Peyer's patch (tissue), 4 donors: ENCODE data around the gene ASCC1. TPM values are rescaled to one million over a fixed set of nuclear protein-coding genes. Genes with fewer than 3 reads are reported as not detected.
"Not testable (repeated sequence)": the region's sequence is repeated elsewhere in the genome, so short reads cannot be mapped to it uniquely, and the experiment has no call there.

Experiments used
- DNase-seq, 3 donors: peaks; one replicate each; pipeline ENCODE4 v3.0.0-alpha.2; 2017 to 2019
- H3K27ac ChIP-seq, 4 donors: fragments of 200-600 bp; sonication (generic); one replicate each; pipeline ENCODE4 v1.5.1; 2016 to 2019
- H3K27me3 ChIP-seq, 2 donors: fragments of 200-600 bp; sonication (generic); one replicate each; pipeline ENCODE4 v1.5.1; 2019
- H3K36me3 ChIP-seq, 3 donors: fragments of 200-600 bp; sonication (generic); one replicate each; pipeline ENCODE4 v1.5.1; 2016 to 2019
- H3K4me1 ChIP-seq, 4 donors: fragments of 200-600 bp; sonication (generic); one replicate each; pipeline ENCODE4 v1.5.1; 2016 to 2019
- H3K4me3 ChIP-seq, 4 donors: fragments of 200-600 bp; sonication (generic); 1 replicate in 3 of 4; 2 replicates in 1 of 4; pipeline ENCODE4 v1.5.1; 2016 to 2019; ENCODE audit warnings: mild to moderate bottlenecking in 1 of 4
- H3K9me3 ChIP-seq, 4 donors: fragments of 200-600 bp; sonication (generic); one replicate each; pipeline ENCODE4 v1.5.1; 2016 to 2019; ENCODE audit warnings: mild to moderate bottlenecking in 1 of 4
- POLR2A ChIP-seq, 2 donors: fragments of 450-650 bp; IDR thresholded peaks; one replicate each; pipeline ENCODE4 v1.5.1; 2017; ENCODE audit warnings: antibody characterized with exemption in 2 of 2, mild to moderate bottlenecking in 2 of 2, moderate library complexity in 2 of 2
- total RNA-seq, 4 donors: library from RNA; depleted of rRNA; stranded (reverse); fragments of >200 nt; gene quantifications; one replicate each; pipeline ENCODE4 v1.1.0, GENCODE V29; 2016
- TF ChIP-seq, protein P1 (sequence below), 6 experiments: fragments of 450-650 bp in 4 of 6; fragments of 200-600 bp in 2 of 6; sonication (generic) in 1 of 6; IDR thresholded peaks; one replicate each; pipeline ENCODE4 v1.5.1; 2017 to 2019; ENCODE audit warnings: antibody characterized with exemption in 6 of 6, mild to moderate bottlenecking in 3 of 6, moderate library complexity in 1 of 6

ASCC1 gene
- total RNA-seq, 4 donors from 2014 or later = 9.7 to 48.7 (median 21.5) TPM

DNA sequence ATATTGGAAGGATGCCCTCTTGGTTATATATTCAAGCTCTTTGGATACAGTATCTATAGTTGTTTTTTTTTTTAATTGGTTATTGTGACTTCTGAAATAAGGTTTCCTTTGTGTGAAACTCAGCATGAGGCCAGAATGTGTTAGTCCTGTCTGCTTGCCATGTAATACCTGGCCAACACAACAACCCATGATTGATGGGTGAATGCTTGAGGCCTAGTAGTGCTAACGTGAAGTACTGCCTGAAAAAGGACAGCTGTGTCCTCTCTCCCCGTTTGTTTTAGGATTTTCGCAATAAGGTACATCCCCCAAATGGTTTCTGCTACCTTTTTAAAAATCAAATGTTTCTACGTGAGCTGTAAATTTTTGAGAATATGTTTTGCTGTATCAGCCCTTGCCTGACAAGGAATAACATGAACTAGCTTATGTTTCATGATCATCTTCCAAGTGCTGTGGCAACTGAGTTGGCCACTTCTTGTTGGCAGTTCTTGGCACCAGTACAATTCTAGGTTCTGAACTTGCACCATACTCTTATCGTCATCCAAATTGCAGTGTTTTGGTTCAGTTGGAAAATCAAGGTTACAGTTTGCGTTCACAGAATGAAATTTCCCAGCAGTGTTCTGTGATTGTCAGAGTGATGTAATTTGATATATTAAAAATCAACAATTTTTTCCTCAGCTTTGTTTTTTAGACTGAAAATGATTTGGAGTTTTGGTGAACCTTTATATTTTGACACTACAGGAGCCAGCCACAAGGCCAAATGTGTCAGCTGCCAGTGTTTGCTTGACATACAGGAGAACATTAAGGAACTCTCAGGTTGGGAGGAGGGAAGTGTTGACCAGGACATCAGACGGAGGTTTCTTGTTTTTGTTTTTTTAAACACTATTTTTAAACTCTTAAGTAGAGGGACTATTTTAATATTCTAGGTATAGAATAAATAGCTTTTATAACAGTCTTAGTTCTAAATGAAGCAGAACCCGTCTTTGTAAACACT, 13.5 kb upstream of the ASCC1 start:
- DNase-seq = peak in 1 of 3 donors; percentile 19
- Histone ChIP-seq H3K4me3 (no peak overlapping the region), H3K27ac (no peak overlapping the region), H3K27me3 (no peaks in the 10 kb centered on the region), H3K4me1 (peaks cover 0 to 17% (median 0%) of the 10 kb centered on the region in 4 donors), H3K36me3 (peaks cover 0 to 52% (median 4%) of the 10 kb centered on the region in 3 donors), H3K9me3 (no peaks in the 10 kb centered on the region)
- TF ChIP-seq POLR2A (IDR thresholded peaks at IDR 0.05) = no peak
- TF ChIP-seq, protein P1, sequence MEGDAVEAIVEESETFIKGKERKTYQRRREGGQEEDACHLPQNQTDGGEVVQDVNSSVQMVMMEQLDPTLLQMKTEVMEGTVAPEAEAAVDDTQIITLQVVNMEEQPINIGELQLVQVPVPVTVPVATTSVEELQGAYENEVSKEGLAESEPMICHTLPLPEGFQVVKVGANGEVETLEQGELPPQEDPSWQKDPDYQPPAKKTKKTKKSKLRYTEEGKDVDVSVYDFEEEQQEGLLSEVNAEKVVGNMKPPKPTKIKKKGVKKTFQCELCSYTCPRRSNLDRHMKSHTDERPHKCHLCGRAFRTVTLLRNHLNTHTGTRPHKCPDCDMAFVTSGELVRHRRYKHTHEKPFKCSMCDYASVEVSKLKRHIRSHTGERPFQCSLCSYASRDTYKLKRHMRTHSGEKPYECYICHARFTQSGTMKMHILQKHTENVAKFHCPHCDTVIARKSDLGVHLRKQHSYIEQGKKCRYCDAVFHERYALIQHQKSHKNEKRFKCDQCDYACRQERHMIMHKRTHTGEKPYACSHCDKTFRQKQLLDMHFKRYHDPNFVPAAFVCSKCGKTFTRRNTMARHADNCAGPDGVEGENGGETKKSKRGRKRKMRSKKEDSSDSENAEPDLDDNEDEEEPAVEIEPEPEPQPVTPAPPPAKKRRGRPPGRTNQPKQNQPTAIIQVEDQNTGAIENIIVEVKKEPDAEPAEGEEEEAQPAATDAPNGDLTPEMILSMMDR (IDR thresholded peaks at IDR 0.05) = no peak

DNA sequence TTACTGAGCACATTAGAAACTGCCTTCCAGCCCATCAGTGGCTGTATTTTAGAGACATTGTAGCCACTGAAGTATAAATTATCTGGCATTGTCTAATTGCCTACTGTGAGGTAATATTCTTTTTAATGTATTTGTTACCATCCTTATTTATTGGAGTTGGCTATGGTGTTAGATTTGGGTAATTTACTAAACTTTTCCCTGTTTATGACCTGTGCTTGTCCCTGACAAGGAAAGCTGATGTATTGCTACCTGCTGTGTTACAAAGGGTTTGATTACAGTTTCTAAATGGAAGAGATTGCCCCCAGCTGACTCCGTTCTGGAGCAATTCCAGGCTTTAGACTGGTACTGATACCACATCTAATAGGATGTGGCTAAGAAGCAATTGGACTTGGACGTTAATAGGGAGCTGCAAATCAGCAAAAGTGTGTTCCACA, 12.3 kb upstream of the ASCC1 start:
- peak in 1 of 3 donors; percentile 9 for DNase-seq
- H3K27ac ChIP-seq = peak overlapping the region in 2 of 4 donors; percentile 1 to 57
- TF ChIP-seq, protein P1 (IDR thresholded peaks at IDR 0.05) = no peak
- H3K36me3 ChIP-seq = peaks cover 0 to 49% (median 0%) of the 10 kb centered on the region in 3 donors
- no peaks in the 10 kb centered on the region for H3K27me3 ChIP-seq
- H3K9me3 ChIP-seq = no peaks in the 10 kb centered on the region
- H3K4me1 ChIP-seq = peaks cover 0 to 26% (median 4%) of the 10 kb centered on the region in 4 donors
- no peak overlapping the region for H3K4me3 ChIP-seq

DNA sequence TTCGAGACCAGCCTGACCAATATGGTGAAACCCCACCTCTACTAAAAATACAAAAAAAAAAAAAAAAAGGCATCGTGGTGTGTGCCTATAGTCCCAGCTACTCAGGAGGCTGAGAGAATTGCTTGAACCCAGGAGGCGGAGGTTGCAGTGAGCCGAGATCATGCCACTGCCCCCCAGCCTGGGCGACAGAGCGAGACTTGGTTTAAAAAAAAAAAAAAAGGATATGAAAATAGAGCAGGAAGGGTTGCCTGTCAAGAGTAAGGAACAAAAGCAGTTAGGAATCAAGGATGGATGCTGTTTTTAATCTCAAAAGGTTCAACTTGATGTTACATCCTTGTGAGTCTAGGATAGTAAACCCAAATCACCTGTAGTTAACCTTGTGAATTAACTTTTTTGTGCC, 11.8 kb upstream of the ASCC1 start:
- DNase-seq = peak in 1 of 3 donors; percentile 26
- no peaks in the 10 kb centered on the region for H3K27me3 ChIP-seq
- H3K27ac ChIP-seq = peak overlapping the region in 1 of 4 donors; percentile 57
- H3K36me3 ChIP-seq = peaks cover 0 to 44% (median 0%) of the 10 kb centered on the region in 3 donors
- H3K9me3 ChIP-seq = no peaks in the 10 kb centered on the region
- peaks cover 0 to 29% (median 4%) of the 10 kb centered on the region in 4 donors for H3K4me1 ChIP-seq
- no peak for TF ChIP-seq POLR2A (IDR thresholded peaks at IDR 0.05)
- TF ChIP-seq, protein P1 (IDR thresholded peaks at IDR 0.05) = no peak
- H3K4me3 ChIP-seq = no peak overlapping the region

DNA sequence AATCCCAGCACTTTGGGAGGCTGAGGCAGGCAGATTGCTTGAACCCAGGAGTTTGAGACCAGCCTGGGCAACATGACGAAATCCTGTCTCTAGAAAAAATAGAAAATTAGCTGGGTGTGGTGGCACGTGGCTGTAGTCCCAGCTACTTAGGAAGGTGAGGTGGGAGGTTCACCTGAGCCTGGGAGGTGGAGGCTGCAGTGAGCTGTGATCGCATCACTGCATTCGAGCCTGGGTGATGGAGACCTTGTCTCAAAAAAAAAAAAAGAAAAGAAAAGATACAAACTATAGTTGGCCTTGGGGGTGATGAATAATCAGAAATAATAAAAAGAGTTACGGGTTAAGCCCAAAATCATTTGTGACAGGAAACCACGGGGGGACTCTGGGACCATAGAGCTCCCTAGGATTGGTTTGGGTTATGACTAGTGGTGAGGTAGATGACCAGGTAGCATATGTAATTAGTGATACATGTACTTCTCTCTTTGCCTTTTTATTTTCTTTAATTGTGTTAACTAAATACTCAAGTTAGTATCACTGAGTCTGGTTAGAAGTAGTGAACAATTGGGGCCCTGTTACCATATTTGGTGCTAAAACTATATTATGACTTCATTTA, 10.4 kb upstream of the ASCC1 start:
- Histone ChIP-seq H3K4me3 (no peak overlapping the region), H3K27me3 (no peaks in the 10 kb centered on the region), H3K36me3 (peaks cover 0 to 42% (median 0%) of the 10 kb centered on the region in 3 donors), H3K4me1 (peaks cover 0 to 33% (median 8%) of the 10 kb centered on the region in 4 donors), H3K9me3 (no peaks in the 10 kb centered on the region), H3K27ac (no peak overlapping the region)
- TF ChIP-seq, protein P1 (IDR thresholded peaks at IDR 0.05) = no peak
- no peak for TF ChIP-seq POLR2A (IDR thresholded peaks at IDR 0.05)
- DNase-seq = peak in 1 of 3 donors; percentile 29

DNA sequence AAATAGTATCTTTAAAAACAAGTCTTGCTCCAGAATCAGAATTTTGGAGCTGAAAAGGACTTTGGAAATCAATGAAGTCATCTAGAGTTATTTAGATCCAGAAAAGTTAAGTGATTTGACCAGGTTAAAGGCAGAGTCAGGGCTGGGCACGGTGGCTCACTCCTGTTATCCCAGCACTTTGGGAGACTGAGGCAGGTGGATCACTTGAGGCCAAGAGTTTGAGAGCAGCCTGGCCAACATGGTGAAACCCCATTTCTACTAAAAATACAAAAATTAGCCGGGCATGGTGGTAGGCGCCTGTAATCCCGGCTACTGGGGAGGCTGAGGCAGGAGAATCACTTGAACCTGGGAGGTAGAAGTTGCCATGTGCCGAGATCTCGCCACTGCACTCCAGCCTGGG, 8.1 kb upstream of the ASCC1 start:
- not testable (repeated sequence) for H3K4me3 ChIP-seq, H3K9me3 ChIP-seq, H3K27me3 ChIP-seq
- DNase-seq = peak in 1 of 3 donors; percentile 33
- Histone ChIP-seq H3K27ac (peak overlapping the region; percentile 47 to 69 (median 55)), H3K4me1 (peaks cover 0 to 29% (median 12%) of the 10 kb centered on the region in 4 donors), H3K36me3 (peaks cover 0 to 37% (median 0%) of the 10 kb centered on the region in 3 donors)
